Measurements from ENCODE around the gene PRPF19. TPM values are rescaled to one million over a fixed set of nuclear protein-coding genes. Genes with fewer than 3 reads are reported as not detected.
A peak's percentile ranks its signal among the peaks of the same experiment; 100 is the strongest.

The PRPF19 gene
- total and polyA plus RNA-seq, 9 of the 15 experiments (the other 6 are each of a cell fraction or from before 2014, with no cell fraction given), result 9.4 to 212 (median 73.2) TPM

GRCh38 chr11:60844870-60845221 is 61.5 kb downstream of the PRPF19 start:
- in situ Hi-C loops (cut with MboI), result no loop called here
- Histone ChIP-seq H3K9me1 (ENCODE audit: control insufficient read depth, insufficient read depth, low read length) (peaks cover 3% of the 10 kb centered on the region), H4K20me1 (replicated peaks; ENCODE audit: control insufficient read depth, insufficient read depth, low read length) (peaks cover 3% of the 10 kb centered on the region; the same call in 1 of the 2 replicates), H3K4me3 (peak overlapping the region; percentile 74), H3K27me3 (ENCODE audit: control insufficient read depth in 2 of 2, insufficient read depth in 2 of 2, low read length in 2 of 2) (no peaks in the 10 kb centered on the region), H3K9me3 (replicated peaks; ENCODE audit: control insufficient read depth, insufficient read depth, low read depth, low read length) (no peaks in the 10 kb centered on the region), H2AFZ (ENCODE audit: low read depth, low read length) (no peak overlapping the region), H3K9ac (ENCODE audit: insufficient read depth in 1 of 2, low read depth in 2 of 2, low read length in 2 of 2) (peak overlapping the region; percentile 81 to 84; a peak in 3 of 4 replicates), H3K36me3 (ENCODE audit: control insufficient read depth, insufficient read depth, low read length) (peaks cover 53% of the 10 kb centered on the region), H3K4me1 (replicated peaks in 1 of 2; ENCODE audit: control insufficient read depth in 2 of 2, insufficient read depth in 2 of 2, low read length in 2 of 2) (peaks cover 24 to 51% of the 10 kb centered on the region in 2 experiments), H3K27ac (ENCODE audit: extremely low read depth, low read depth, low read length) (no peak overlapping the region), H3K79me2 (ENCODE audit: control insufficient read depth, insufficient read depth, low read length) (peaks cover 55% of the 10 kb centered on the region), H3K4me2 (ENCODE audit: insufficient read depth, low read length) (peak overlapping the region; percentile 89)
- WGBS (ENCODE audit: insufficient coverage, low coverage, missing lambda C conversion rate), result 25% methylated on average over 4 of the region's 4 CpGs
- ChIA-PET CTCF (ENCODE audit: low intra/inter-chr PET ratio) (no interaction called here), POLR2A (interaction anchor here (0.6 kb wide), 1 partner anchor 32 kb away, joined by 3 read pairs; no protein-coding TSS in a partner anchor)
- DNase-seq (ENCODE audit: extremely low read depth in 1 of 4, low spot score in 3 of 4) (no peak), ATAC-seq (no peak), FAIRE-seq (peak; percentile 51)
- intact Hi-C loops (cut with micrococcal nuclease), result no loop called here
- no TSS peak for BruUV-seq (replicated peaks)
- TF ChIP-seq PTRF (tag; IDR thresholded peaks at IDR 0.05) (no peak), RFX1 (IDR thresholded peaks at IDR 0.05) (peak; percentile 68; the same call in 1 of the 2 replicates), KLF10 (CRISPR knock-in tag; IDR thresholded peaks at IDR 0.05) (no peak), CEBPB (tag; IDR thresholded peaks at IDR 0.05) (peak; percentile 36; the same call in 1 of the 2 replicates)

- Histone ChIP-seq H3K27me3 (ENCODE audit: control insufficient read depth in 2 of 2, insufficient read depth in 2 of 2, low read length in 2 of 2) (no peaks in the 10 kb centered on the region), H3K4me3 (peak overlapping the region; percentile 74), H3K9ac (ENCODE audit: insufficient read depth in 1 of 2, low read depth in 2 of 2, low read length in 2 of 2) (peak overlapping the region; percentile 81 to 98), H3K79me2 (ENCODE audit: control insufficient read depth, insufficient read depth, low read length) (peaks cover 55% of the 10 kb centered on the region), H3K4me1 (replicated peaks in 1 of 2; ENCODE audit: control insufficient read depth in 2 of 2, insufficient read depth in 2 of 2, low read length in 2 of 2) (peaks cover 24 to 49% of the 10 kb centered on the region in 2 experiments), H3K27ac (ENCODE audit: extremely low read depth, low read depth, low read length) (no peak overlapping the region; the same call in 2 of the 3 replicates), H3K9me3 (replicated peaks; ENCODE audit: control insufficient read depth, insufficient read depth, low read depth, low read length) (no peaks in the 10 kb centered on the region), H3K4me2 (ENCODE audit: insufficient read depth, low read length) (peak overlapping the region; percentile 89), H3K36me3 (ENCODE audit: control insufficient read depth, insufficient read depth, low read length) (peaks cover 47% of the 10 kb centered on the region), H4K20me1 (replicated peaks; ENCODE audit: control insufficient read depth, insufficient read depth, low read length) (peaks cover 3% of the 10 kb centered on the region; the same call in 1 of the 2 replicates), H2AFZ (ENCODE audit: low read depth, low read length) (no peak overlapping the region), H3K9me1 (ENCODE audit: control insufficient read depth, insufficient read depth, low read length) (peaks cover 3% of the 10 kb centered on the region)
- ATAC-seq (peak; percentile 33), FAIRE-seq (peak; percentile 15), DNase-seq (ENCODE audit: extremely low read depth in 1 of 4, low spot score in 3 of 4) (peak; percentile 42 to 52 (median 45))
- no TSS peak for BruUV-seq (replicated peaks)
- intact Hi-C loops (cut with micrococcal nuclease) (no loop called here), in situ Hi-C loops (cut with MboI) (no loop called here)
- ChIA-PET POLR2A (interaction anchor here (0.6 to 0.9 kb wide), 3 partner anchors 11 to 222 kb away, joined by 3 to 4 read pairs (median 4); no protein-coding TSS in a partner anchor), CTCF (ENCODE audit: low intra/inter-chr PET ratio) (no interaction called here)
- 13% methylated on average over 10 of the region's 10 CpGs for WGBS (ENCODE audit: insufficient coverage, low coverage, missing lambda C conversion rate)
- TF ChIP-seq TFAP4 (CRISPR knock-in tag; IDR thresholded peaks at IDR 0.05; ENCODE audit: borderline replicate concordance), result peak; percentile 19; the same call in 1 of the 2 replicates
- TF ChIP-seq HDAC1 (IDR thresholded peaks at IDR 0.05), result peak in 1 of 2 experiments; percentile 32; a peak in 1 of 4 replicates
- 0 out of 2 replicates have a peak, but pooled peaks have one; percentile 17 for TF ChIP-seq ZNF395 (CRISPR knock-in tag; IDR thresholded peaks at IDR 0.05)
- TF ChIP-seq JUN (IDR thresholded peaks at IDR 0.05; ENCODE audit: borderline replicate concordance, low read depth, low read length), result no peak
- no peak for TF ChIP-seq JUN (CRISPR knock-in tag; IDR thresholded peaks at IDR 0.05; ENCODE audit: borderline replicate concordance)
- TF ChIP-seq SIN3A (IDR thresholded peaks at IDR 0.05; ENCODE audit: borderline replicate concordance in 2 of 2, control insufficient read depth in 1 of 2, low read depth in 2 of 2, low read length in 2 of 2), result 0 out of 4 replicates have a peak, but pooled peaks of 1 of the 2 experiments have one; percentile 23
- peak; percentile 10; the same call in 1 of the 2 replicates for TF ChIP-seq ZNF263 (CRISPR knock-in tag; IDR thresholded peaks at IDR 0.05; ENCODE audit: borderline replicate concordance)
These were observed 62.1 kb downstream of the PRPF19 start for GRCh38 chr11:60844045-60844869.
